Measurements from ENCODE around the gene RNF207.

DNA sequence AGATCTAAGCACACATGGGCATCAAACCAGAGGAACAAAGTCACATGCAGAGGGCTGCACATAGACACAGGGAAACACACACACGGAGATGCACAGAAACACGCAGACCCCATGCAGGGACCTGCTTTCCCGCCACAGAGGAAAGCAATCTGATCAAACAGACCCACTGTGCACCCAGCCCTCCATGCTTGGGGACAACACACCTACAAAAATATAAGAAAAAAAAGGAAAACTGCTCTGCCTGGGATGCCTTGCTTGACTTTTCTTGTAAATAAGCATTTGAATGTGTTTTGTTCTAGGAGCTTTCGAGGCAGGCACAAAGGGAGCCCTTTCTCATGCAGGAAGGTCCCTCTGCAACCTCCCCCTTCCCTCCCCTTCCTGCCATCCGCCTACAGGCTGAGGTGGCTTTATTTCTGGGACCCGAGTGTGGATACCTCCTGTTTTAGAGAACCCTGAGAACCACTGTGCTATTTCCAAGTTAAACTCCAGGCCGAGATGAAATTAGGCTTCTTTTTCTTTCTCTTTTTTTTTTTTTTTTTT is 33.4 kb downstream of the RNF207 start:
- TF ChIP-seq, protein P1, sequence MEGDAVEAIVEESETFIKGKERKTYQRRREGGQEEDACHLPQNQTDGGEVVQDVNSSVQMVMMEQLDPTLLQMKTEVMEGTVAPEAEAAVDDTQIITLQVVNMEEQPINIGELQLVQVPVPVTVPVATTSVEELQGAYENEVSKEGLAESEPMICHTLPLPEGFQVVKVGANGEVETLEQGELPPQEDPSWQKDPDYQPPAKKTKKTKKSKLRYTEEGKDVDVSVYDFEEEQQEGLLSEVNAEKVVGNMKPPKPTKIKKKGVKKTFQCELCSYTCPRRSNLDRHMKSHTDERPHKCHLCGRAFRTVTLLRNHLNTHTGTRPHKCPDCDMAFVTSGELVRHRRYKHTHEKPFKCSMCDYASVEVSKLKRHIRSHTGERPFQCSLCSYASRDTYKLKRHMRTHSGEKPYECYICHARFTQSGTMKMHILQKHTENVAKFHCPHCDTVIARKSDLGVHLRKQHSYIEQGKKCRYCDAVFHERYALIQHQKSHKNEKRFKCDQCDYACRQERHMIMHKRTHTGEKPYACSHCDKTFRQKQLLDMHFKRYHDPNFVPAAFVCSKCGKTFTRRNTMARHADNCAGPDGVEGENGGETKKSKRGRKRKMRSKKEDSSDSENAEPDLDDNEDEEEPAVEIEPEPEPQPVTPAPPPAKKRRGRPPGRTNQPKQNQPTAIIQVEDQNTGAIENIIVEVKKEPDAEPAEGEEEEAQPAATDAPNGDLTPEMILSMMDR (IDR thresholded peaks at IDR 0.05): no peak
- no peak for TF ChIP-seq POLR2A (IDR thresholded peaks at IDR 0.05)
